Heart right ventricle (tissue), 16 donors: ENCODE data around the gene ZBTB7C. TPM values are rescaled to one million over a fixed set of nuclear protein-coding genes. Genes with fewer than 3 reads are reported as not detected.

Source experiments
- ATAC-seq, 8 donors: fragments of 200-7000 bp; cut with Tn5 transposase; one replicate each; pipeline ENCODE4 v1.9.1; 2020; ENCODE audit warnings: mild to moderate bottlenecking in 8 of 8, moderate library complexity in 8 of 8, moderate number of reproducible peaks in 1 of 8
- DNase-seq, 2 donors: peaks; one replicate each; pipeline ENCODE4 v3.0.0-alpha.2; 2020
- H3K27ac ChIP-seq, 10 donors: fragments of 200-600 bp; sonication (generic) in 2 of 10; one replicate each; pipeline versions ENCODE4 v1.5.0 to v1.8.0; 2020 to 2022; ENCODE audit warnings: mild to moderate bottlenecking in 3 of 10
- H3K27me3 ChIP-seq, 7 donors: fragments of 200-600 bp; one replicate each; pipeline ENCODE4 v1.8.0; 2021 to 2022; ENCODE audit warnings: mild to moderate bottlenecking in 2 of 7
- H3K36me3 ChIP-seq, 9 donors: fragments of 200-600 bp; sonication (generic) in 1 of 9; one replicate each; pipeline versions ENCODE4 v1.5.0 to v1.8.0; 2020 to 2022; ENCODE audit warnings: mild to moderate bottlenecking in 2 of 9
- H3K4me1 ChIP-seq, 9 donors: fragments of 200-600 bp; sonication (generic) in 1 of 9; one replicate each; pipeline versions ENCODE4 v1.5.0 to v1.8.0; 2020 to 2022; ENCODE audit warnings: mild to moderate bottlenecking in 4 of 9
- H3K4me3 ChIP-seq, 10 donors: fragments of 200-600 bp; sonication (generic) in 2 of 10; one replicate each; pipeline versions ENCODE4 v1.5.0 to v1.8.0; 2020 to 2022; ENCODE audit warnings: mild to moderate bottlenecking in 7 of 10, moderate library complexity in 2 of 10
- H3K9me3 ChIP-seq, 11 donors: fragments of 200-600 bp in 10 of 11; sonication (generic) in 2 of 11; one replicate each; pipeline versions ENCODE4 v1.5.0 to v1.8.0; 2013 to 2022; ENCODE audit warnings: mild to moderate bottlenecking in 2 of 11, control low read depth in 1 of 11, moderate library complexity in 1 of 11
- WGBS, 2 donors: extraction: QIAGEN DNeasy Blood & Tissue Kit; methylation state at CpG; one replicate each; pipeline ENCODE4 v1.1.7; 2013; ENCODE audit warnings: inconsistent platforms in 1 of 2; 5-methylcytosine and 5-hydroxymethylcytosine counted together
- intact Hi-C, 10 donors: fragments of 100-400 bp; cut with DNase I; formaldehyde crosslinking; loops; one replicate each; pipeline versions ENCODE4 v1.11.1 to v1.14.2; 2022
- polyA plus RNA-seq, 2 donors: library from polyadenylated mRNA; stranded (reverse); fragments of 200-250 nt; gene quantifications; one replicate each; pipeline ENCODE4 v1.2.3, GENCODE V29; 2013
- total RNA-seq, 10 donors: library from RNA; stranded (reverse); fragmentation: NEBNext Ultra II Directional in 3 of 10; extraction: Animal tissue kit (Norgen Biotek cat#: 25700) in 3 of 10; gene quantifications; one replicate each; pipeline versions ENCODE4 v1.2.1 to v1.2.4, GENCODE V29; 2021 to 2023
- TF ChIP-seq, protein P1 (sequence below), 9 donors: fragments of 200-600 bp; sonication (generic) in 2 of 9; IDR thresholded peaks; one replicate each; pipeline versions ENCODE4 v1.5.0 to v1.8.0; 2021 to 2022; ENCODE audit warnings: antibody characterized with exemption in 9 of 9, mild to moderate bottlenecking in 5 of 9, moderate library complexity in 1 of 9
- donor health status: Arrhythmogenic right ventricular cardiomyopathy.
- donor health status: ischemic (EF 13 %, LVEDD 7.1; RV severe dilation, severe dysfunction).
- donor health status: healthy with polysubstance abuse.
- donor health status: DM: no; HTN: yes; CAD: no.
- donor health status: DM: no; HTN: no; CAD: no.
- donor health status: ischemic (EF 25% LVEDD 6.9; RV normal size, moderate dysfunction).
- donor health status: ischemic (EF 25% LVEDD 5.7; RV mildly dilated, moderate dysfunction).
- donor health status: healthy.
- donor health status: DM: yes; HTN: yes; CAD: no.
- donor health status: Ischemic cardiomyopathy.
- donor health status: ischemic (EF 35%, LVEDD 5.7; RV mildly dilated, moderate dysfunction).
- donor health status: nonischemic (EF 11% LVEDD 7.7; RV severe dilation, severe dysfunction).
- donor health status: DM: yes; HTN: yes; CAD: no.
- donor health status: PGD.
- donor health status: ischemic (EF 29% LVEDD 5.4; RV normal size, mild dysfunction).
- donor health status: nonischemic (EF 23%, LVEDD 6.1; RV moderate dilation, normal function).

The ZBTB7C gene
- total and polyA plus RNA-seq, 12 donors, result 0.49 to 6.3 (median 1.5) TPM

DNA sequence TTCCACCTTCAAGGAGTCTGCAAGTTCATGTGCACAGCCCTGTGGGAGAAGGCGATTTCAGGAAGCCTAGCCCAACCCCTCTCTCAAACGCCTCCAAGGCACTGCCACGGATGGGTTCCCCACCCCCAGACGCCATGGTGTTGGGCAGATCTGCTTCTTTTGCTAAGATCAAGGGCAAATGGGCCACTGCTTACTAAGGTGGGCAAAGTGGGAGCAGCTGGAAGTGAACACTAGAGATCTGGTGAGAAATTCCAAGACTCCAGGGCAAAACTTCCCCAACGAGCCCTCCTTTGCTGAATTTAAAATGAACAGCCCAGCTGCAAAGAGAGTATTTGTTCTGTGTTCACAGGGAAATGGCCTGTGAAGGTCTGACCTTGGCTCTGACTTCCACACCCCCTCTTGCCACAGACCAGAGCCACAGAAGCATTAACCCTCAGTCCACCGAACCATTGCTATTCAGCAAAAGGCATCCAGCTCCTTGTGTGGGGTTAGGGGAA lies 45.1 kb upstream of the ZBTB7C start:
- DNase-seq, result no peak
- WGBS, 2 donors, result 66 to 71% methylated on average over 6 of the region's 6 CpGs
- Histone ChIP-seq H3K36me3 (no peaks in the 10 kb centered on the region), H3K27me3 (peaks cover 0 to 5% (median 0%) of the 10 kb centered on the region in 7 donors), H3K4me3 (no peak overlapping the region), H3K9me3 (no peaks in the 10 kb centered on the region), H3K27ac (no peak overlapping the region), H3K4me1 (peaks cover 0 to 24% (median 10%) of the 10 kb centered on the region in 9 donors)
- TF ChIP-seq, protein P1, sequence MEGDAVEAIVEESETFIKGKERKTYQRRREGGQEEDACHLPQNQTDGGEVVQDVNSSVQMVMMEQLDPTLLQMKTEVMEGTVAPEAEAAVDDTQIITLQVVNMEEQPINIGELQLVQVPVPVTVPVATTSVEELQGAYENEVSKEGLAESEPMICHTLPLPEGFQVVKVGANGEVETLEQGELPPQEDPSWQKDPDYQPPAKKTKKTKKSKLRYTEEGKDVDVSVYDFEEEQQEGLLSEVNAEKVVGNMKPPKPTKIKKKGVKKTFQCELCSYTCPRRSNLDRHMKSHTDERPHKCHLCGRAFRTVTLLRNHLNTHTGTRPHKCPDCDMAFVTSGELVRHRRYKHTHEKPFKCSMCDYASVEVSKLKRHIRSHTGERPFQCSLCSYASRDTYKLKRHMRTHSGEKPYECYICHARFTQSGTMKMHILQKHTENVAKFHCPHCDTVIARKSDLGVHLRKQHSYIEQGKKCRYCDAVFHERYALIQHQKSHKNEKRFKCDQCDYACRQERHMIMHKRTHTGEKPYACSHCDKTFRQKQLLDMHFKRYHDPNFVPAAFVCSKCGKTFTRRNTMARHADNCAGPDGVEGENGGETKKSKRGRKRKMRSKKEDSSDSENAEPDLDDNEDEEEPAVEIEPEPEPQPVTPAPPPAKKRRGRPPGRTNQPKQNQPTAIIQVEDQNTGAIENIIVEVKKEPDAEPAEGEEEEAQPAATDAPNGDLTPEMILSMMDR (IDR thresholded peaks at IDR 0.05), result no peak
- ATAC-seq, result no peak
- intact Hi-C loops, result no loop called here

DNA sequence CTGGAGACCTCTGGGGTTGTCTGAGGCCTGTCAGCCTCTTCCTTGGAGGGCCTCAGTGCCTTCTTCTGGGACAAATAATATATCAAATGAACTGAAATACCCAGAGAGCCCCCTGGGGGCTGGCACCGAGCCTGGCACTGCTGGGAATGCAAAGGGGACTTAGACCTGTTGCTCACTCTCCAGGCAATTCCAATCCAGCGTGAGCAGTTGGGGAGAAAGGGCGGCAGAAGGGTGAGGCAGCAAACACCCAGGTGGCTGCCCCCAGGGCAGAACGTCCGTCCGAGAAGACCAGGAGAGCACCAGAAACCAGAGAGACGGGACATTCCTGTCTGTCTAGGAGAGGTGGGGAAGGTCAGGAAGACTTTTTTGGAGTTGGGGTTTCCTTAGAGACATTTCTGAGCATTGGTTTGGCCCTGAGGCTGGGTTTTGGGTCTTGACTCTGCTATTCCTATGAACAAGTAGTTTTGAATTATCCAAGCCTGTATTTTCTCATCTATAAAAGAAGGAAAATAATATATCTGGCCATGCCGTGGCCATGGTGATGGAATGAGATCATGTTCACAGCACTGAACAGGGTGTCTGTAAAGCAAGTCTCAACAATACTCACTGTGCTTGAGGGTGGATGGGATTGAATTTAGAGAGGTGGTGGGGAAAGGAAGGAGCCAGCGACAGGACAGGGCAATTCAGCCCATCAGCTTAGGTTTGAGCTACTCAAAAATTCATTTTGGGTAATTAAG lies 44.3 kb upstream of the ZBTB7C start:
- intact Hi-C loops, result no loop called here
- ATAC-seq, result no peak
- Histone ChIP-seq H3K36me3 (no peaks in the 10 kb centered on the region), H3K4me1 (peaks cover 0 to 24% (median 10%) of the 10 kb centered on the region in 9 donors), H3K27me3 (peaks cover 0 to 5% (median 0%) of the 10 kb centered on the region in 7 donors), H3K9me3 (no peaks in the 10 kb centered on the region), H3K27ac (peak overlapping the region in 2 of 10 donors; percentile 4 to 11), H3K4me3 (no peak overlapping the region)
- TF ChIP-seq, protein P1 (IDR thresholded peaks at IDR 0.05), result no peak
- DNase-seq, result no peak
- WGBS, 2 donors, result 81 to 90% methylated on average over 9 of the region's 9 CpGs

DNA sequence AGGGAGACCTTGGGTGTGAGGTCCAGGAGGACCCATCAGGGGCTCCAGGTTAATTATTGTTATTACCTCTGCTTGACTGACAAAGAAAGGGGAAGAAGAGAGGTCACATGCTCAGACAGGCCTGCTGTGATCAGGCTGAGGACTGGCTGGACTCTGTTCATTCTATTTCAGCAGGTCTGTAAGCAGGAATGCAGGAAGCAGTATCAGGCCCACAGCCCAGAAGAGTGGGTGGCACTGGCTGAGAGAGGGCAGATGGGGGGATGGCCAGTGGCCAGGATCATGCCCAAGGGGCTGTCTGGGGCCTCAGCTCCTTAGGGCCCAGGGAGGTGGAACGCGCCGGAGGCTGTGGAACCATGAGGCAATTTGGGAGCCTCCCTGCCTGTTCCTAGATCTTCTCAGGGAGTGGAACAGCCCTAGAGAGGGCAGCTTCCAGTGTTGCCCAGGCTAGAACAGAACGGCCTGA lies 43.7 kb upstream of the ZBTB7C start:
- WGBS, 2 donors, result 50 to 79% methylated on average over 4 of the region's 4 CpGs
- Histone ChIP-seq H3K27ac (peak overlapping the region in 2 of 10 donors; percentile 4 to 11), H3K4me1 (peaks cover 0 to 24% (median 10%) of the 10 kb centered on the region in 9 donors), H3K36me3 (no peaks in the 10 kb centered on the region), H3K9me3 (no peaks in the 10 kb centered on the region), H3K4me3 (no peak overlapping the region), H3K27me3 (peaks cover 0 to 5% (median 0%) of the 10 kb centered on the region in 7 donors)
- intact Hi-C loops, result no loop called here
- DNase-seq (no peak), ATAC-seq (peak in 7 of 8 donors; percentile 31 to 66 (median 52))
- TF ChIP-seq, protein P1 (IDR thresholded peaks at IDR 0.05), result no peak

DNA sequence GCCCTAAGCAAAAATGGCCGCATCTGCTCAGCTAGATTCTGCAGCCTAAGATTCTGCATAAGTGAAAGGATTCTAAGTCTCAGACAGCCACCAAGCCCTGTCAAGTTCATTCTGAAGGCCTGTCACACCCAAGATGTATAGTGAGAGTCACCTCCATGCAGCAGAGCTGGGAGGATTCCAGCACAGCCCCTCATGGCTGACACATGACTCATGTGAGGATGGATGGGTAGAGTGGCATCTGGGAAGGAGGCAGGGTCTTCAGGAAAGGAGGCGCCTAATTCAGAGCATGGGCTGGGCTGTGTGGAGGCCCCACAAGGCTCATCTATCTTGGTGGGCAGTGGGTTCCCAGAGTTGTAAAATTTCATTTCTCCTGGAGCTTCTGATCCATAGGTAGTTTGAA lies 41.5 kb upstream of the ZBTB7C start:
- ATAC-seq, result no peak
- DNase-seq, result no peak
- Histone ChIP-seq H3K4me1 (peaks cover 0 to 36% (median 19%) of the 10 kb centered on the region in 9 donors), H3K9me3 (no peaks in the 10 kb centered on the region), H3K4me3 (no peak overlapping the region), H3K27me3 (no peaks in the 10 kb centered on the region), H3K36me3 (no peaks in the 10 kb centered on the region), H3K27ac (no peak overlapping the region)
- TF ChIP-seq, protein P1 (IDR thresholded peaks at IDR 0.05), result no peak
- intact Hi-C loops, result no loop called here
- 93 to 97% methylated on average over 2 of the region's 2 CpGs for WGBS, 2 donors
